HG02610 (cell line): Measurements from ENCODE around the gene ASB17.
A peak's percentile ranks its signal among the peaks of the same experiment; 100 is the strongest.
"Not testable (repeated sequence)": the region's sequence is repeated elsewhere in the genome, so short reads cannot be mapped to it uniquely, and the experiment has no call there.

Experiments used
- ATAC-seq: cut with Tn5 transposase; IDR thresholded peaks from one replicate; pipeline ENCODE4 v1.9.1; 2021; ENCODE audit warnings: mild to moderate bottlenecking, moderate library complexity; ENCODE audit not compliant: unreplicated experiment

ASB17 gene, protein sequence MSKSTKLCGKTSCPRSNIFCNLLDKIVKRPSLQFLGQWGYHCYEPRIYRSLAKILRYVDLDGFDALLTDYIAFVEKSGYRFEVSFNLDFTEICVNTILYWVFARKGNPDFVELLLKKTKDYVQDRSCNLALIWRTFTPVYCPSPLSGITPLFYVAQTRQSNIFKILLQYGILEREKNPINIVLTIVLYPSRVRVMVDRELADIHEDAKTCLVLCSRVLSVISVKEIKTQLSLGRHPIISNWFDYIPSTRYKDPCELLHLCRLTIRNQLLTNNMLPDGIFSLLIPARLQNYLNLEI

DNA sequence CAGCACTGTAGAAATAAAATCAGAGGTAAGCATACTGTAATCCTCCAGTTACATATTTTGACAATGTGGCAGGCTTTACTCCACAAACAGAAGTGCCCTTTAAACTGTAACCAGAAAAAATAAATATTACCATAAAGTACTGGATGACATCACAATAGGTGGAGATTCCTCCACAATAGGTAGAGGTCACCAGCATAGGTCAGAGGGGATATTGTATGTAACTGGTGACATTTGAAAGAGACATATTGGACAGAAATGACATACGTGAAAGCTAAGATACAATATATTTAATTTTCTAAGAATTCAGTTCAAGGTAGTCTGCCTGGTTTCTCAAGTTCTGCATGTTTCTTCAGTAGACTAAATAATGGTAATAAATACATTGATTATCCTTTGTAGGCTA lies at the start of gene ASB17:
TSS of gene ASB17 (minus strand) at position 101 of the 400 bp plus-strand sequence. CDS start 113 bp downstream, outside the sequence.
- ATAC-seq = no peak

DNA sequence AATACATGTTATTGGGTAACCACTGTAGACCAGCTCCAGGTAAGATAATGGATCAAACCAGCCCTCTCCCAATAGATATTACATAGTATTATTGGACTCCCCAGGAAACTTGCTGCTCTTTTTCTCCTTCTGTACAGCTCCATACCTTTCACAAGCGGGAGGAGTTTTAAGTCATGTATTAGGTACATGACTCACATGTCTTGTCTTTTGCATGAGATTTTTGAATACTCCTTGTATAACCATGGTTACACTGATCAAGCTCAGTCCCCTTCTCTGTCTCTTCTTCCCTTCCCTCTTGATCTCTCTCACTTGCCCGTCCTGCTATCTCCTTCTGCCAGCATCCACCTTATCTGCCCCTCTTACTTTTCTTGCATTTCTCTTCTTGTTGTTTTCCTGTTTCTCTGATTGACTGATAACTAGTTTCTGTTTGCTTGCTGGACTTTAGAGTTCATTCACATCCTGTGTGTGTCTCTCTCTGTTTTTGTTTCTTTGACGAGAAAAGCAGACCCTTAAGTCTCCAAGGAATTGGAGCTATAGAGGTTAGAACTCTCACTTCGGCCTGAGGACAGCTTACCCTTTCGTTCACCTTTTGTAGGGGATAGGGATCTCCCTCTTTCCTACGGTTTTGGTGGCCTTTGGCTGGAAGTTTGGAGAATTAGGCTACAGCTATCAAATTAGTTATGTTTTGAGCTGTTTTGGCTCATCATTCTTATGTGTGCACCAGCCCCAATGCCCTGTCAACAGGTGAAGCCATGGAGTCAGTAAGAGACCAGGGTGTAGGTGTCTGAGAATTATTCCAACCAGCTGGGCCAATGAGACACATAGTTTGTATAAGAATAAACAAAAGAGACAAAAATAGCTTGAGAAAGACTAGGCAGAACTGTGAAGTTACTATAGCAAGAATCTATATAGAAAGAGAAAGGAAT lies 49.0 kb upstream of the ASB17 start:
- ATAC-seq = peak; percentile 48

DNA sequence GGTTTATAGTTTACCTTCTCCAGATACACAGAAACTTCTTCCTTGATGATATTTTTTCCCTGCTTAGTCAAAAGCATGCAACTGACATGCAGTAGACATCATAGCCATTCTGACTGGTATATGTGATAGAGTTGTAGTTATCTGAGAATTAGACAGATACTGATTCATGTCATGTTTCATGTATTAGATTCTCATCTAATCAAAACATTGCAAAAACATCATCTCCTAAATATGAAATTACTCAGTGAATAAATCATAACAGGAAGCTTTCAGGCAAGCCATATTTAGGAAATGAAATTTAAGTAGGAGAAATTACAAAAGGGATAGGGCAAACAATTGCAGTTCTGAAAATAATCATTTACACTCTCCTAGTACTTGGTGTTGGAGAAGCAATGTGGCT lies 38.4 kb upstream of the ASB17 start:
- ATAC-seq = no peak

DNA sequence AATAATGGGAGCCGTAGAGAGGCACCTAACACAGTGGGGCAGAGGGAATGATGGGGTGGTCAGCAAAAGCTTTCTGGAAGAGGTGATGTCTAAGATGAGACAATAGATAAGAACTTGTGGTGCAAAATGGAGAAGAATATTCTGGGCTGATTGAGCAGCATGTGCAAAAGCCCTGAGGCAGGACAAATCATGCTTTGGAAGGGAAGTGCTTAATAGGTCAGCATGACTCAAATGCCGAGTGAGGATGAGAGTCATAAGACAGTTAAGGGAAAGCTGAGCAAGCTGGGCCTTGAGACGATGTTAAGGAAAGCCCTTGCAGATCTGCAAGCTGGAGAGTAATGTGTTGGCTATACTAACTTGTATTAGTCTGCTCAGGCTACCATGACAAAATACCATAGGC lies 37.3 kb upstream of the ASB17 start:
- ATAC-seq = no peak

DNA sequence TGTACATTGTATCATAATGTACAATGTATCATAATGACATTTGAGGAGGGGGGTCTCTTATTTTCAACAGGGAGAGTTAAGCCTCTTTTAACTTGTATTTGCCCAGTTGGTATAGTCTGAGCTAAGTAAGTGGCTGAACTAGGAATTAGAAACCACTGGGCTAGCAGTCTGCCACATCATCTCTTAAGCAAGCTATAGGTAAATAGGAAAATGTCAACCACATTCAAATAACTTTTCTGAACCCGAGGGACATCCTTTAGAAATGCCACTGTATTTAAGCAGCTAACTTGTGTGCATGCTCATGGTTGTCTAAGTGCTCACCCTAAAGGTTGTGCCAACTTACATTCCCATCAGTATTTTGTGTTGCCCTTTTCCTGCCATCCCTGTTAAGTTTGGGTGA lies 35.5 kb upstream of the ASB17 start:
- ATAC-seq = peak; percentile 45

DNA sequence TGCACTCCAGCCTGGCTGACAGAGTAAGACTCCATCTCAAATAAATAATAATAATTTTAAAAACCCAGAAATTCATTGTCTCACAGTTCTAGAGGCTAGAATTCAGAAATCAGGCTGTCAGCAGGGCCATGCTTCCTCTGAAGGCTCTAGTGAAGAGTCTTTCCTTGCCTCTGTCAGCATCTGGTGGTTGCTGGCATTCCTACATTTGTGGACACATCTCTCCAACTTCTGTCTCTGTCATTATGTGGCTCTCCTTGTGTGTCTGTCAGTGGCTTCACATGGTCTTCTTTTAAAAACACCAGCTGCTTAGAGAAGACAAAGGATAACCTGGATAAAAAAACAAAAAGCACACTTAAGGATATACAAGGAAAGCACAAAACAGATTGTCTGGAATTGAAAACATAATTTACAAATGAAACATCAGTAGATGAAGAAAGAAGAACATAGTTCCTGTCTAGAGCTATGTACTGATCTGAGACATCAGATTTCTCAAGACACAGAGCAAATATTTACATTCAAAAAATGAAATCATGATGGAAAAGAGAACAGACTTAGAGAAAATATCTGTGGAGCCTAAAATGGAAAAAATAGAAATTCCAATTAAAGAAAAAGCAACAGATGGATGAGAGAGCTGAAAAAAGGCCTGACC lies 32.7 kb upstream of the ASB17 start:
- ATAC-seq = no peak

DNA sequence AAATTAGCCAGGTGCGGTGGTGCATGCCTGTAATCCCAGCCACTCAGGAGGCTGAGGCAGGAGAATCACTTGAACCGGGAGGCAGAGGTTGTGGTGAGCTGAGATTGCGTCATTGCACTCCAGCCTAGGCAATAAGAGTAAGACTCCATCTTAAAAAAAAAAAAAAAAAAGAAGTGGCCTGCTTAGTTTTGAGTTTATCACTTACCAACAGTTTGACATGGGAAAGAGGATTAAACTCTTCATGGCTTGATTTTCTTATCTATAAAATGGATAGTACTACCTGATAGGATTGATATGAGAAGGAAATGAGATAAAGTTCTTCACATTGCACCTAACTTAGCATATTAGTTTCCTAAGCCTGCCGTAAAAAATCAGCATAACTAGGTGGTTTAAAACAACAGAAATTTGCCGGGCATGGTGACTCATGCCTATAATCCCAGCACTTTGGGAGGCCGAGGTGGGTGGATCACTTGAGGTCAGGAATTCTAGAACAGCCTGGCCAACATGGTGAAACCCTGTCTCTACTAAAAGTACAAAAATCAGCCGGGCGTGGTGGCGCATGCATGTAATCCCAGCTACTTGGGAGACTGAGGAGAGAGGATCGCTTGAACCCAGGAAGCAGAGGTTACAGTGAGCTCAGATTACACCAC lies 32.0 kb upstream of the ASB17 start:
- not testable (repeated sequence) for ATAC-seq

DNA sequence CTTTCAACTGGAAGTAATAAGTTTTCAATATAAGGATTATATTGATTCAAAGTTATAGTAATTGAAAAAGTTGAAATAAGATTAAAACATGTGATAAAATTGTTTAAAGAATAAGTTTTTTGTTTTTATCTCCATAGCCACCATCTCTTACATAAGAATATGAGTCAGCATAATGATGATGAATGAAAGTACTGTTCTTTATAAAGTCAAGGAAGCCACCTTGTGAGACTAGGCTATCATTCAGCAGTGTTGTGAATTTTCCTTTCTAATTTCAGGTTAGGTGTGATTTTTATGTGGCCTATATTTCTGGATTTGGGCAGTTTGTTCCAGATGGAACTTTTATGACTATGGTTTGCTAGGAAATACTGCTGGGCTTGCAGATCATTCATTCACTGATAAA lies 22.4 kb upstream of the ASB17 start:
- peak; percentile 64 for ATAC-seq

DNA sequence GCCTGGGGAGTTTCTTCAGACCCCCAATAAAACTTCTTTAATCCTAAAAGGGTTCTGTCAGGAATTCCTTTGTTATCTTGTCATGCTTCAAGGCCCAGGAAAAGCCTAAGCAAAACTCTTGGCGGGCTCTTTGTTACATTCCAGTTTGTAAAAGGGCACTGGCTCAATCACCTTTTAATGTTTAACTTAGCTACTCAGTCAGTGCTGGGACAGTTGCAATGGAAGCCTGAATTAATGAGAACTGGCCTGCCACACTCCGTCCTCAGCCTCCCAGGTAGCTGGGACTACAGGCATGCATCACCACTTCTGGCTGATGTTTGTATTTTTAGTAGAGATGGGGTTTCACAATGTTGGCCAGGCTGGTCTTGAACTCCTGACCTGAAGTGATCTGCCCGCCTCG lies 21.3 kb upstream of the ASB17 start:
- ATAC-seq = no peak

DNA sequence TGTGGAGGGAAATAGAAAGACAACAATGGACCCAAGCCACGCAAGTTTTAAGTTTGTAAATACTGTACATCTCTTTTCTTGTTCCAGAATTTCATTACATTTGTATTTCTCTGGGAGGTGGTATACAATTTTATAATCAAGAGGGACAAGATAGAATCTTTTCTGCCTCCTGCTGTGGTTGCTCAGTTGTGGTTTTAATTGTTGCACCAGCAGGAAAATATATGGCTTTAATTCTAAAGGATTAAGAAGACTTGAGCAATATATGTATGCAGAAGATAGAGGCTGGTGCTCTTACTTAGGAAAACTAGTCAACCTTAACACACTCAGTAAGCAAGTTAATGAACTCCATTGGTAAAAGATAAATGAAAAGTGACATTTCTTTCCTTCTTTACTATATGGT lies 19.8 kb upstream of the ASB17 start:
- ATAC-seq = no peak

DNA sequence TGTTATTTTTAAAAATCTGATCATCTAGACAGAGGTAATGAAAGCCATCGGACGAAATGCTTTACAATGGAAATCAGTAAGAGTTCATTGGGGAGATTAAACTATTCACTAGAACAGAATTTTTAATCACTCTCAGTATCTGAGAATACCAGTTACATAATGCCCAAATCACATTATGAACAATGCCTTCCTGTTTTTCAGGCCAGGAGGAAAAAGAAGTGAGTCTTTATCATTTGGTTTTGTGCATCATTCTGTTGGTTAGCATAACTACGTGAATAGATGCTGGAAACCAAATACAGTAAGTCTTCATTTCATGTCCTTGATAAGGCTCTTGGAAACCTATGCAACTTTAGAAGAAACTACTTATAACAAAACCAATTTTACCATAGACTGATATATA lies 18.0 kb upstream of the ASB17 start:
- no peak for ATAC-seq

DNA sequence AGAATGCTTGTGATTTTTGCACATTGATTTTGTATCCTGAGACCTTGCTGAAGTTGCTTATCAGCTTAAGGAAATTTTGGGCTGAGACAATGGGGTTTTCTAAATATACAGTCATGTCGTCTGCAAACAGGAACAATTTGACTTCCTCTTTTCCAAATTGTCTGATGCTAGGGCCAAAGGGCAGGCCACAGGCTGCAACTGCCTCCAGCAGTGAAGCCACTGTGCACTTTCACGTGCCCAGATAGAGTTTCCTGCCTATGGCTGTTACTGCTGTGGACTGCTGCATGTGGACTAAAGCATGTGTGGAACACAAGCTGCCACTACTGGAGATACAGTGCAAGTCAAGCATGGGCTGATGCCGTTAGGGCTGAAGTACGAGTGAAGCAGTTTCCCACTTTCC lies 10.8 kb upstream of the ASB17 start:
- ATAC-seq = not testable (repeated sequence)

DNA sequence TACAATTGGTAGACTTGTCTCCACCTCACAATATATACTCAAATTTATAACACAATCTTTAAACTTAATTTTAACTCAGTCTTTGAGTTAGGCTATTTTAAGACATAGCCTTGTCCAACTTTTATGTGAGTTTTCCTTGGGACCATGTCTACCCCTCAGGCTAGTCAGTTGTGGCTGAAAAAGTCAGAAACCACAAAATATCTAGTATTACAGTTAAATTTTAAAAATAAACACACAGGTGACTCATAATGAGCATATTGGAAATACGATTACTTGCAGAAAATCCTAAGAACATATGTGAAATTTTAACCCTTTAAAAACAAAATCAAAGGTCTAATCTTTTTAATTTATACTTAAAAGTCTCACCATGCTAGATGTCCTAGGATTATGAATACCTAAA lies 4.8 kb upstream of the ASB17 start:
- peak; percentile 76 for ATAC-seq

DNA sequence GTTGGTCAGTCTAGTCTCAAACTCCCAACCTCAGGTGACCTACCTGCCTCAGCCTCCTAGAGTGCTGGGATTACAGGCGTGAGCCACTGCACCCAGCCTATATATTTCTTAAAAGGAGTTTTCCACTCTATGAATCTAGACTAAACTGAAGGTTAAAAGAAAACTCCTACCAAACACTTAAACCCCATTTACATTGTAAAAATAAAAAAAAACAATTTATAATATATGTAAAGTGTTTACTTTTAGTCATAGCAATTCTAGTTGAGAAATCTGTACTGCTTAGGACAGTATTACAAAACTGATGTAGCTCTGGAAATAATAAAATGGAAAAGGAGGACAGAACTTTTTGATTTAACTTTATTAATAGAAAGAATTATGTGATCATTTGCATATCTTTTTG lies 9.5 kb downstream of the ASB17 start:
- ATAC-seq = no peak

DNA sequence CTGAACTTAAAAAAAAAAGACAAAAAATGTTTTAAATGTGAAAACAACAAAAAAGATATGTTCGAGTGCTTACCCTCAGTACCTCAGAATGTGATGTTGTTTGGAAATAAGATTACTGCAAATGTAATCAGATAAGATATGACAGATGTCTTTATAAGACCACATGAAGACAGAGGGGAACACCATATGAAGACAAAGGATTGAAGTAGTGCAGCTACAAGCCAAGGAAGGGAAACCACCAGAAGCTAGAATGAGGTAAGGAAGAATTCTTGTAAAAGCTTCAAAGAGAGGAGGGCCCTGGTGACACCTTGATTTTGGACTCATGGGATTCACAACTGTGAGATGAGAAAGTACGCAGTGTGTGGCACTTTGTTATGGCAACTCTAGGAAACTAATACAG lies 15.4 kb downstream of the ASB17 start:
- no peak for ATAC-seq

DNA sequence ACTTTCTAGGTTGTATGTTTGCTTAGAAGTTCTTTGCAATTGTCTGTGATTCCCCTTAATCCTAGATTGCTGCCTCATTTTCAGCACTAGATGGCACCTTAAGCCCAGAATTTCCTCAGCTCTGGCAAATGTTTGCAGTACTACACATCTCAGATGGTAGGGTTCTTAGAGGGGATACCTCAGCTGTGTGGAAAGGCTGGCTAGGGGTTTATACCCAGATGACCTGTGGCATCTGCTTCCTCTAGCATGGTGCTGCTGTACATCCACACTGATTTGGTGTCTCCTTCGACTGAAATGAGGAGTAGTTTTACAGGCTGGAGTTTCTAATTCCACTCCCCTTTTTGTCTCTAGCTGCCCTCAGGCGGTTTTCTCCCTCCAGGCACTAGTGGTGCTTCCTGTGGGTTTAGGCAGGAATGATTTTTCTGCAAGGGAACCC lies 23.5 kb downstream of the ASB17 start:
- ATAC-seq = peak; percentile 95

DNA sequence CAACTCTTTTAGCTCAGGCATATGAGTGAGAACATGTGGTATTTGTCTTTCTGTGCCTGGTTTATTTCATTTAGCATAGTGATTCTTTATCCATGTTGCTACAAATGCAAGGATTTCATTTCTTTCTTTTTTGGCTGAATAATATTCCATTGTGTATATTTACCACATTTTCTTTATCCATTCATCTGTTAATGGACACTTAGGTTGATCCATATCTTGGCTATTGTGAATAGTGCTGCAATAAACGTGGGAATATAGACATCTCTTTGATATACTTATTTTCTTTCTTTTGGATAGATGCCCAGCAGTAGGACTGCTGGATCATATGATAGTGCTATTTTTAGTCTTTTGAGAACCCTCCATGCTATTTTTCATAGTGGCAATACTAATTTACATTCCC lies 30.8 kb downstream of the ASB17 start:
- no peak for ATAC-seq

DNA sequence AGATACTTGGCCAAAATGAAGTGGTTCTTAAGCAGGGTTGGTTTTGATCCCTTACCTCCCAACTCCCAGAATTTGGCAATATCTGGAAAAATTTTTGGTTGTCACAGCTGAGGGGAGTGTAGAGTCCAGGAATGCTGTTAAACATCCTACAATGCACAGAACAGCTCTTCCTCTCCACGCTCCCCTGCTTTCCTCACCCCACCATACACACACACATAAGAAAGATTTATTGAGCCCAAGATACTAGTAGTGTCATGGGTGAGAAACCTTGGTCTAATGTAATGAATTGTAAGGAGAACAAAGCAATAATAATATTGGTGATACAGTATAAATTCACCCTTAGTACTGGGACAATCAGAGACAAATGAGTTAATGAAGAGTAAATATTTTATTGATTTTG lies 47.8 kb downstream of the ASB17 start:
- no peak for ATAC-seq

DNA sequence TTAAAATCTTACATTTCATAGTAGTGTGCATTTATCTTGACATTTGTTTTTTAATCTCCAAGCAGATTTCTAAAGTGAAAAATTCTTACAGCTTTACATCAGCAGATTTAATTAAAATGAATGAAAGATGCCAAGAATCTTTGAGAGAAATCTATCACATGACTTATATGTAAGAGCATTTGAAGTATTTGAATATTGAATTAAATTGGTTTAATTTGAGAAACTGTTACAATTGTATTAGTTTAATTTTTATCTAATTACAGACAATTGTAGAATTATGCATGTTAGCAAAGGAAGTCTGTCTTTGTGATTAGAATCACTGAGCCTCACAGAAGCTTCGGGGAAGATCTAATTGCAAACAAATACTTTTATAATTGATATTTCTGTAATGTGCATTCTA lies 52.2 kb downstream of the ASB17 start:
- ATAC-seq = no peak

DNA sequence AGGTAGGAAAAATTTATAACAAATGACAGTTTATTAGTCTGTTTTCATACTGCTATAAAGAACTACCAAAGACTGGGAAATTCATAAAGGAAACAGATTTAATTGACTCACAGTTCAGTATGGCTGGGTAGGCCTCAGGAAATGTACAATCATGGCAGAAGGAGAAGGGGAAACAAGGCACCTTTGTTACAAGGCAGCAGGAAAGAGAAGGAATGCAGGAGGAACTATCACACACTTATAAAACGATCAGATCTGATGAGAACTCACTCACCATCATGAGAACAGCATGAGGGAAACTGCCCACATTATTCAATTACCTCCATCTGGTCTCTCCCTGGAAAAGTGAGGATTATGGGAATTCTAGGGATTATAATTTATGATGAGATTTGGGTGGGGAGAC lies 61.3 kb downstream of the ASB17 start:
- no peak for ATAC-seq
